NCI-H345 treated with DMSO at 0.1 percent for 48 hours (cell line): ENCODE data around the gene DNAH7.
A peak's percentile ranks its signal among the peaks of the same experiment; 100 is the strongest.

ENCODE experiments used
- DNase-seq: peaks from one replicate; lab custom pipeline; 2025; ENCODE audit not compliant: unreplicated experiment; lab: John Stamatoyannopoulos, UW

DNAH7 gene

DNA sequence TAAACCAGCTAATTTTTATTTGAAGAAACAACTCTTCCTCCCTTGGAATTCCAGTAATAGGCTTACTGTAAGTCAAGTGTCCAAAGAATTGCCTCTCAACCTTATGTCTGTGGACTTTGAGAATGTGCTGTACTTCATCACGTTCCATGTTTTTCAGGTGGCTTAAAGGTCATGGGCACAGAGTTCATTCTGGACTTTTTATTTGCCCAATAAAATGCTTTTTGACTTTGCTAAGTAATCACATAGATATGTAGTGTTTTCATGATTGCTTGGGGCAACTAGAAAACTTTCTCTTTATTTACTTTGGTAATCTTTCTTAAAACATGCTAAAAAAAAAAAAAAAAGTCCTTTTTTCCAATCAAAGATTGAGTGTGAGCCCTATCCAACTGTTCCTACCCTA is 10.4 kb upstream of the DNAH7 start:
- DNase-seq, result no peak

DNA sequence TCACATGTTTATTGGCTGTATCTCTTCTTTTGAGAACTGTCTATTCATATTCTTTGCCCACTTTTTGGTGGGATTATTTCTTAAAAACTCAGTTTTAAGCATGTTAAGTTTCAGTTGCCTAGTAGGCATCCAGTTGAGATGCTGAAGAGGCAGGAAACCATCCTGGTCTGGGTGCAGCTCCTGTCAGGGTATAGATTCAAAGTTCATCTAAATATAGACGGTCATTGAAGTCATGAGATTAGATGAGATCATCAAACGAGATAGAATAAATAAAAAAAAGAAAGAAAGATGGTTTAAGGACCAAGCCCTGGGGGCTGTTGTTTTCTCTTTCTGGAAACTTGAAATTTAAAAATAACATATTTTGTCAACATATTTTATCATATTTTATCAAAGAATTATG is 9.2 kb upstream of the DNAH7 start:
- DNase-seq, result no peak

DNA sequence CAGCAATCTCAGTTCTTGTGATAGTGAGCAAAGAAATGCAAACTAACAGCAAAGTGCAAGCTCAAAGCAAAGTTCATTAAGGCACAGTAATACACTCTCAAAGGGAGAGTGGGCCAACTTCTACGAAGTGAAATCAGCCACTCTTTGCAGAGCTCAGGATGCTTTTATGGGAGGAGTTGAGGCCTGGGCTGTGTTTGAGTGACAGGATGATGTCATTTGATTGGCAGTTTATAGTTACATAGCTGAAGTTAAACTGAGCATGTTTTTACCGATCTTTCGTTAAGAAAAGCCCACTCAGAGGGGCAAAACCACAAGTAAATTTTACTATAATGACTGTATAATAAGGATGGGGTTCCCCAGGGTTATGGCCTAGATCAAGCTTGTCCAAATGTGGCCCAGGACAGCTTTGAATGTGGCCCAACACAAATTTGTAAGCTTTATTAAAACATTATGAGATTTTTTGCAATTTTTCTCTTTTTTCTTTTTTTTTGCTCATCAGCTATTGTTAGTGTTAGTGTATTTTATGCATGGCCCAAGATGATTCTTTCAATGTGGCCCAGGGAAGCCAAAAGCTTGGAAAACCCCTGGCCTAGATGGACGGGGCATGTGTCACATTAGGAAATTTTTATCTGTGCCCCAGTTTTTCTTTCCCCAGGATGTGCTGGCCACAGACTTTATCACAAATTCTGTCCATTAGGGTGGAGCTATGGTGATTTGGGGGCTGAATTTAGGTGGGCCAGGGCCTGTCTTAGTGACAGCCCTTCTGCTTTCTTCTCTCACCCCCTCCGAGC is 8.3 kb upstream of the DNAH7 start:
- no peak for DNase-seq

DNA sequence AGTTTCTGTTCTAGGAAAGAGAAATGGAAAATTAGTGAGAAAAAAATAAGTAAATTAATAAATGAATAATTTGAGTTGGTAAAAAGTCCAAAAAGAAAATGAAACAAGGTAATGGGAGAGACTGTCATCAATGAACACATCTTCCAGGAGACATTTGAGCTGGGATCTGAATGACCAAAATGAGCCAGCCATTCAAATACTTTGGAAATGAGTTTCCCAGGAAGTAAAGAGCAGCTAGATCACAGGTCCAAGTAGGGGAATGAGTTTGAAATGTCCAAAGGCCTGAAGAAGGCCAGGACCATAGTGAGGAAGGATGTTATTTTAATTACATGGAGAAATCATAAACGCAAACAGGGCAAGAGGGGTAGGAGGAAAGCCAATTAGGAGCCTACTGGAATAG is 6.6 kb upstream of the DNAH7 start:
- DNase-seq, result no peak

DNA sequence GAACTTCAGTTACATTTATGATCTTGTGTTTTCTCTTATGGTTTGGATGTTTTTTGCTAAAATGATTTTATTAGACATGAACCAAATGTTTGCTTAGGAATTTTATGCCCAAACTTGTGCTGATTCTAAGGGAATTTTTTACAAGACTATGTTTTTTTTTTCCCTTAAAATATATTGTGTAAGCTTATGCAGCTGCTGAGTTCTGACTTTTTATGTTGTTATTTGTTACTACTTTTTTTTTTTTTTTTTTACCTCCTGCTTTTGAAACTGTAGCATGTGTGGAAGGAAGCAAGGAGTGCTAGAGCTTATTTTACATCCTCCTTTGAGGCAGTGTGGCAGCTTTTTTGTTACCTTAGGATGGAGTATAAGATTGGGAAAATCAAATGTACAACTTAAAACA is 6.0 kb upstream of the DNAH7 start:
- no peak for DNase-seq

DNA sequence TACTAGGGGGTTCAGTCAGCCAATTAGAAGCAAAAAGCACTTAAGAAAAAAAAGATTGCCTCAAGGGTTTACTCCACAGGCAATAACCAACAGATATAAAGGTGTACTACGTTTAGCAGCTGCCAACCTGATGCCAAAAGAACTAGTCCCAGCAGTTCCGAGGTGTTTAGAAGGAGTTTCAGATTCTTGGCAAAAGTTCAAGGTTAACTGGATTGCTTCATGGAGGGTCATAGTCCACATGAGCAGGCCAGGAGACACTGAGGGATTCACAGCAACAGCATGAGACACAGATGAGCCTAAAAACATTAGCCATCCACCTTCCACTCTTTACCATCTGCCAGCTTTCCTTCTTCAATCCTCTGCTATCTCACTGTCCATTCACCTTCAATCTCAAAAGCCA is 4.9 kb upstream of the DNAH7 start:
- no peak for DNase-seq

DNA sequence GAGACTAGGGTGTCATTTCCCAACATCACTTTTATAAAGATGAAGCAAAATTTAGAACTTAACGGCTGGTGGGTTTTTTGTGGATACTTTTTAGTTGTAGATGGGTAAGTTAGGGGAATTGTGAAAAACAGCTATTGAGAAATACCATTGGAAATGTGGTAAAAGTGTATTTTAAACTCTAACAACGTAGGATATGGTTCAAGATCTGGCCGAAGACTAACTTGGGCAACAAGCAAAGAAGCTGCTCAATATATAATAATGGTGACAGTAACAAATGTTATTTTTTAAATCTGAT is 1.6 kb downstream of the DNAH7 start:
- no peak for DNase-seq

DNA sequence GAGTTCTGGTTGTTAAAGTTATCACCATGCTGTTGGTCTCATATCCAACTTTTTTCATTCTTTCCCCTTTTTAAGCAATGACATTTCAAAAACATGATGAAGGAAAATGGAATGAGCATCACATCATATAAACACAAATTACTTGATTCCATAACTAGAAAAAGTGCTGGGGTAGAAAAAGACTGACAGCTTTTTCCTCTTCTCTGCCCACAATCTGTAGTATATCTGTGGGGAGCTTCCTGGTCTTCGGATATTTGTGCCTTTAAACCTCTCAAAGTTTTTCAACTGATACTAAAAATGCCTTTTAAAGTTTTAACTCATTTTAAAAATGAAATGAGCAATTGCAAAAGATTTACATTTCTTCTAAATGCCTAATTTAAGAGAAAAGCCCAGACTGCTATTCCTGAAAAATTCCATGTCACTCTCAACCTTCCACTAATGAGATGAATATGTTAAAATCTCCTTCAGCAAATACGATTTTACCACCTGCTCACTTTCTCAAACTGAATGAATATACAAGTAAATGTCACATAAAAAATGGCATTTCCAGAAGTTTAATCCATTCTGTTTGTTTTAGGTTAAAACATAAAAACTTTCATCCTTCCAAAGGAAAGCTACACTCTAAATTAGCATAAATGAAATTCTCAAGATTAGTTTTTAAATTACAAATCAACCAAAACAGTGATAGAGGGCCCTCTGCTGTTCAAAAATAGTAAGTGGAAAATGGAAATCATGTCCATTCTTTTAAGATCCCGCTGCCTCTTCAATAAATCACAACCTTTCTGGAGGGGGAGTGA is 2.1 kb downstream of the DNAH7 start:
- DNase-seq, result peak; percentile 8

DNA sequence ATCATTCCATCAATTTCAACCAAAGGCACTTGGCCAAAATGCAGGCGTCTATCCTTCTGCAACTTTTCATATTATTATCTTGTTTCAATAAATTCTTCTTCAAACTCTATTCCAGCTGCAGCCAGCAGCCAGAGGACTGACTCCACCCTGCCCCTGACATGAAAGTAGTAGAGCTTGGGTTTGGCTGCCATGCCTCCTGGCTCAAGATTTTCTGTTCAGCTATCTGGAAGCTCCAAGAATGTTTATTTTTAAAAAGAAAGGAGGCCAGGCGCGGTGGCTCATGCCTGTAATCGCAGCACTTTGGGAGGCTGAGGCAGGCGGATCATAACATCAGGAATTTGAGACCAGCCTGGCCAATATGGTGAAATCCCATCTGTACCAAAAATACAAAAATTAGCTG is 4.9 kb downstream of the DNAH7 start:
- no peak for DNase-seq

DNA sequence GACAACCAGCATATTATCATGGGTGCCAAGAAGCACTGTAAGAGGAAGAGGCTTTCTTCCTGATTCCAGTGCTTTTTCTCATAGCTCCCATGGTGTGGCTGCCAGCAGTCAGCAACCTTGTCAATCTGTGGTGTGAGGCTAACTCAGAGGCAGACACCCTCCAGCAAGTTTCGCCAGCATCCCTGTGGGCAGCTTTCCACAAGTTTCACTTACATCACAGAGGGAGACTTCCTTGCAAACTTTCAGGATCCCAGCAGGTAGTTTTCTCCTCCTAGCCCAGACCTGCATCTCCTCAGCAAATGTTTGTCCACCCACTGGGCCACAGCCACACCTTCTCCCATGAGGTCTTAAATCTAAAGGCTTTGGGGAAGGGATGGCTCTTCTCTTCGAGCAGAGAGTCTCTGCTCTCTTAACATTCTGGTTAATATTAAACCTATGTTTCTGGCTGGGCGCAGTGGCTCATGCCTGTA is 9.1 kb downstream of the DNAH7 start:
- no peak for DNase-seq

DNA sequence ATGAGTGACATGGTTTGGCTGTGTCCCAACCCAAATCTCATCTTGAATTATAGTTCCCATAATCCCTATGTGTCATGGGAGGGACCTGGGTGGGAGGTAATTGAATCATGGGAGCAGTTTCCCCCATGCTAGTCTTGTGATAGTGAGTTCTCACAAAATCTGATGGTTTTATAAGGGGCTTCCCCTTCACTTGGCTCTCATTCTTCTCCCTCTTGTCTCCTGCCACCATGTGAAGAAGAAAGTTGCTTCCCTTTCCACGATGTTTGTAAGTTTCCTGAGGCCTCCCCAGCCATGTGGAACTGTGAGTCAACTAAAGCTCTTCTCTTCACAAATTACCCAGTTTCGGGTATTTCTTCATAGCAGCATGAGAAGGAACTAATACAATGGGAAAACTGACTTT is 14.0 kb downstream of the DNAH7 start:
- no peak for DNase-seq

DNA sequence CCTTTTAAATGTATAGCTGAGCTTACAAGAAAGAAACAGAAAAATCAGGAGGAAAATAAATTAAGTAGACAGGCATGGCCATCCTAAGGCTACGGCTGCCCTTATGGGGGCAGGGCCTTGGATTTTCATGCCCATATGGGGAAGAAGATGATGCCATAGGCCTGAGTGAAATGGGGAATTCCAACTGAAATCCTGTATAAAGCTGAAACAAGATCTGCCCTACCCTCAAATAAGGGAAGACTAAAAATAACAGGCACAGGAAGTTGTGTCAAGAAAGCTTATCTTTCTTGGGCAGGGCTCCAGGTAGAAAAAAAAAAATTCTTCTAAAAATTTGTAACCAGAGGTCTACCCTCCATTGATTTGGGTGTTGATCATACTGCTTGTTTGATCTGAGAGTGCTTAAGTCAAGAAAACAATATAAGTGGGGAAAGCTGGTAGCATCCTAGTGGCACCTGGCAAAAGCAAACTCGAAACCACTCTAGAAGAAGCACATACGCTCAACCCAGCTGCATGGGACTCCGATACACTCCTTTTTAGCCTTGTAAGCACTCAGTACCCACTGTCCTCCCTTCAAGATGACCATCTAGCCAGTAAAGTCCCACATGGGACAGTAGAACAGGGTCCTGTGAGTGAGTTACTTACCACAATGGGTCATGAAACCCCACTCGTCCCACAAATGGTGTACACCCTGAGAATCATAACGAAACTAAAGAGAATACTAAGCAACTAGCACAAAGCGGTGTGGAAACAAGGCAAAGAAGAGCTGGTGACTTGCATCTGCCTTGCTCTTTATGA is 22.3 kb downstream of the DNAH7 start:
- no peak for DNase-seq

DNA sequence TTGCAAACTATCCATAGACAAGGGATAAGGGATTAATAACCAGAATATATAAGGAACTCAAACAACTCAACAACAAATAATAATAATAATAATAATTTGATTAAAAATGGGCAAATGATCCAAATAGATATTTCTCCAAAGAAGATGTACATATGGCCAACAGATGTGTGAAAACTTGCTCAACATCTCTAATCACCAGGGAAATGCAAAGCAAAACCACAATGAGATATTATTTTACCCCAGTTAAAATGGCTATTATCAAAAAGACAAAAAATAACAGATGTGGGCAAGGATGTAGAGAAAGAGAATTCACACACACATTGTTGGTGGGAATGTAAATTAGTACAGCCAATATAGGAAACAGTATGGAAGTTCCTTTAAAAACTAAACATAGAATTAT is 26.9 kb downstream of the DNAH7 start:
- no peak for DNase-seq

DNA sequence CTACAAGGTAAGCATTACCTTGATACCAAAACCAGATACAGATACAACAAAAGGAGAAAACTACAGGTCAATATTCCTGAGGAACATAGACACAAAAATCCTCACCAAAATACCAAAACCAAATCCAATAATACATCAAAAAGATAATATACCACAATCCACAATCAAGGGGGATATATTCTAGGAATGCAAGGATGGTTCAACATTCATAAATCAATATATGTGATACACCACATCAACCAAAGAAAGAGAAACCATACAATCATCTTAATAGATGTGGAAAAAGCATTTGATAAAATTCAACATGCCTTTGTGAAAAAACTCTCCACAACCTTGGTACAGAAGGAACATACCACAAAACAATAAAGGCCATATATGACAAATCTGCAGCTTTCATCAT is 28.4 kb downstream of the DNAH7 start:
- DNase-seq, result no peak

DNA sequence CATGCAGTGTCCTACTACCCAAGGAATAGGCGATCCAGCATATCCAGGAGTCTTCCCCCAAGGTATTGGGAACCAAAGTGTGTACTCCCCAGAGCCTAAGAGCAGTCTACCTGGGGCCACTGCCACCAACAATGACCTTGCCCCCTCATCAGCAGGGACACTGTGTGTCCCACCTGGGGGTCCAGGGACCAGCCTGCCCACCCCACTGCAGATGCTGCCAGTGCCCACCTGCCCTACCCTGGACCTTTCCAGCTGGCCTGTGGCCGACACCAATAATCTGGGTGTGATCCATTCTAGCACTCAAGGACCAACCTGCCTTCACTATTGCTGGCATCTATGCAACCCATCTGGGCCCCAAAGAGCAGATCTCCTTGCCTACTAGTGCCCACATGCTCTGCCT is 32.2 kb downstream of the DNAH7 start:
- DNase-seq, result no peak

DNA sequence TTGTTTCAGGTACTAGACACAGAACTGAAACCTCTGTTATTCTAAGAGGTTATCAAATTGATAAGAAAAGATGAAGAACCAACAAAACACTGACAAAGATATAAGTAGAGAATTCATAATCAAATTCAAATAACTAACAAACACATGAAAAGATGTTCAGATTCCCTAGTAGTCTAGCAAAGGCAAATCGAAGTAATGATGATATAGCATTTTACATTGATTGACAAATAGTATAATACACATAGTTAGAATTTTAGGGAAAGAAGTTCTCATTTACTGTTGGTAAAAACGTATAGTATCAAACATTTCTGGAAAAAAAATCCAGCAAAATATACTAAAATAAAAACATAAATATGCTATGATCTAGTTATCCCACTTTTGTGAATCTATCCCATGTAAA is 50.6 kb downstream of the DNAH7 start:
- no peak for DNase-seq

DNA sequence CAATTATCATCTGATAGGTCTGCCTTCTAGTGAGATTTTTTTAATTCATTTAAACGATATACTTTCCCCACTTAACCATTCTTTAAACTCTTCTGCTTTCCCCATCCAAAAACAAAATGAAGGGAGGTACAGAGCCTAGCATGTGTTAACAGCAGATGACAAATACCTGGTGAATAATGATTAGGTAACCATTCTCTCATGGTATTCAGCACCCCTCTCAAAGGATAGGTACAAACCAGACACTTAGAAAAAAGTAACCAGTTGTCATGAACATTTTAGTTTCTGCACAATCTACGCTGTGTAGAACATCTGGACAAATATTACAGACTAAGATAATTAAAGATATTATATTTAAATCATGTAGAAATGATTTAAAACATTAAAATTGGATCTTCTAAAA is 56.3 kb downstream of the DNAH7 start:
- no peak for DNase-seq

DNA sequence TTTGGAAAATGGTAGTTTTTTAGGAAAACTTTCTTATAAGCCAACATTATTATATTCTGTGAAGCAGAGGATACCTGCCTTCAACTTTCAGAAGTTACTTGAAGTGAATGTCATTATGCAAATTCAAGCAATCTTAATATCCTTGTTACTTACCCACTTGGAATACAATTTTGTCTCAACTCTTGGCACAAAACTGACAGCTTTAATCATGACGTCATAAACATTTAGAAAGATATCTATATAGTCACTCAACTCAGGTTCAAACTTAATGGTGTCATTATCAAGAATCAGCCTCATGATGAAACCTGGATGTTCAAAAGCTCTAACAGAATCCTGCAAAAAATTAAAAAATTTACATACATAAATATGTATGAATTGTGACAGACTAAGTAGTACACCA is 68.1 kb downstream of the DNAH7 start:
- DNase-seq, result no peak

DNA sequence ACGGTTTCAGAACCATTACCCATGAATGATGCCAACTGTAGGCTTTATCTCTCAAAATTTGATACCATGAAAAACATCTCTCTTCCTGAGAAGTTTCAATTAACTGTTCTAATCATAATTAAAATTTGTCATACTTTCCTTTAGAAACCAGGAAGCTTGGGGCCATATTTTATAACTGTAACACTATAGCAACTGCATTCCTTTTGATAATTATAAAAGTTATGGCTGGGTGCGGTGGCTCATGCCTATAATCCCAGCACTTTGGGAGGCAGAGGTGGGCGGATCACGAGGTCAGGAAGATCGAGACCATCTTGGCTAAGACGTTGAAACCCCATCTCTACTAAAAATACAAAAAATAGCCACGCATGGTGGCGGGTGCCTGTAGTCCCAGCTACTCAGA is 70.6 kb downstream of the DNAH7 start:
- no peak for DNase-seq

DNA sequence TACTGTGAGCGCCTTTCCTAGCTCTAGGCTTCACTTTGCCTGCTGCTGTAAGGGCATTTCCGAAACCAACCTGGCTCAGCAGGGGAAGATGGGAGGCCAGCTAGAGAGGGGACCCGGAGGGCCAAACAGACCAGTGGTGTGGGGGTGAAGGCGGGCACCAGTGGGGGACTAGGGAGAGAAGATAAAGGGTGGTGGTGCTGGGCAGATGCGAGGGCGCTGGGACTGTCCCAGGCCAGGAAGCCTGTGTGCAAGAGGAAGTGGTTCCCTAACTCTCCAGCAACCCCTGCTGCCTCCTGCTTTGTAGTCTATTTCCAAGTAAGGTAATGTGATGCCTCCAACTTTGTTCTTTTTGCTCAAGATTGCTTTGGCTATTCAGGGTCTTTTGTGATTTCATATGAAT is 73.1 kb downstream of the DNAH7 start:
- DNase-seq, result no peak

DNA sequence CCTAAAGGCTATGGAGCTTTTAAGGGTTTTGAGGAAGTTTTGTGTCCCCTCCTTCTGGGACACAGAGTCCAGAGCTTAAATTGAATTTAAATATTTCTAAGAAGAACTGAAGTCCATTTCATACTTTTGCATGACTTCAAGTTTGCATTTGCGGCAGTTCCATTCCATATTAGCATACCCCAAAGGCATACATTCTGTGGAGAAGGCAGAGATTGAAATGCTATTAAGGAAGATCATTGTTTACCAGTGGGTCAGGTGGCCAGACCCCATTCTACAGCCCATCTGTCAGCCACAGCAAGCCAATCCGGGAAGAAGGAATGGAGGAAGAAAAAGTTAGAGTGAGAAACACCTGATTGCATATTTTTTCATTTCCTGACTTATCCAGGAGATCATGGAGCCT is 75.0 kb downstream of the DNAH7 start:
- DNase-seq, result no peak

DNA sequence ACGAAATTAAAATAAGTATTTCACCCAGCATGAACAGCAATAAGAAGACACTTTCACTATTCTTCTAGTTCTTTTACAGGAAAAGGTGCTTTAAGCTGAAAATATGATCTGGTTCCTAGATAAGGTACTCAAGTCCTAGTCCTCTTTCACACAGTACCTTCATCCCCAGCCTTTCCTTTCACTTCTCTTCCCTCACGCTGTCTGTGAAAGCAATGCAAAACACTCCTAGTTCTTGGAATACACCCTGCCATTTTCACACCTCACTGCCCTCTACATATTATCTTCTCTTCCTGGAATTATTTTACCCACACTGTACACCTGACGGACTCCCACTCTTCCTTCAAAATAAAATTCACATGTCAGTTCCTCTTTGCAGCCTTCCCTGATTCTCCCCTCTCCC is 82.9 kb downstream of the DNAH7 start:
- no peak for DNase-seq
